ENCODE measurements around the gene CCT5. TPM values are rescaled to one million over a fixed set of nuclear protein-coding genes. Genes with fewer than 3 reads are reported as not detected.

The CCT5 gene
- total and polyA plus RNA-seq, 10 of the 15 experiments (the other 5 are each of a cell fraction or from before 2014, with no cell fraction given) = 376 to 637 (median 543) TPM

DNA sequence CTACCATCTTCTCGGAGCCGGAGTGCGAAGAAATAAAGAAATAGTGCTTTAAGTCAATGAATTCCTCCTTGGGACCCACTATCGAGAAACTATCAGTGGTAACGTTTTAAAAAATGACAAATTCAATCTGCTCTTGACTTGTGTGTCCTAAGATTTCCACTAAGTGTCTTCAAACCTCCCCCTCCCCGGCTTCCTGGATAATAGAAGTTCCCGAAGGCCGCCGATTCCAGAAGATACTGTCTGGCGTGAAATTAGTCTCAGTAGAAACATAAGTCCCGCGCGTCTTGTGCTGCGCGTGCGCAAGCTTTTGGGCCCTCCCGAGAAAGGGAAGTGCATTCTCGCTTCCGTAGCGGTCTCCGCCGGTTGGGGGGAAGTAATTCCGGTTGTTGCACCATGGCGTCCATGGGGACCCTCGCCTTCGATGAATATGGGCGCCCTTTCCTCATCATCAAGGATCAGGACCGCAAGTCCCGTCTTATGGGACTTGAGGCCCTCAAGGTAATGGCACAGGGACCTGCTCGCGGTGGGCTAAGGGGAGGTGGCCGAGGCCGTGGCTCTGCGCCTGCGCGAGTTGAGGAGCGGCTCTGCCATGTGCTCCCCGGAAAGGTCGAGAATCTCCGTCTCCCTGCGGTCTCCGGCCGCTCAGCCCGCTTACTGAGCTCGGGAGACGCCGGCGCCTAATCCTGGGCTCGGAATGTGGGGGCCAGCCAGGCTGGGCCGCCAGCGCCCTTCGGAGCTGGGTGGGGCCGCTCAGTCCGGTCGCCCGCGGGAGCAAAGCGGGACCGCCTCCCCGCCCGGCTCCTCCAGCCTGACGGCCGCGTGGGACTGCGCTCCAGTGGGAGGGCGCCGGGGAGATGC, at the start of gene CCT5 (continued):
- TF ChIP-seq SMAD5 (IDR thresholded peaks at IDR 0.05; ENCODE audit: low read depth) (peak; percentile 92), EP300 (IDR thresholded peaks at IDR 0.05; ENCODE audit: borderline replicate concordance in 1 of 2, control insufficient read depth in 1 of 2, low read depth in 2 of 2, low read length in 2 of 2) (no peak), BCL11A (IDR thresholded peaks at IDR 0.05; ENCODE audit: low read depth, low read length) (no peak), CREM (IDR thresholded peaks at IDR 0.05; ENCODE audit: low read depth) (0 out of 2 replicates have a peak, but pooled peaks have one; percentile 23), MXI1 (IDR thresholded peaks at IDR 0.05; ENCODE audit: low read depth, low read length) (peak; percentile 100), CBX3 (IDR thresholded peaks at IDR 0.05; ENCODE audit: borderline replicate concordance, low read depth) (no peak), TARDBP (IDR thresholded peaks at IDR 0.05; ENCODE audit: borderline replicate concordance) (no peak), PAX5 (IDR thresholded peaks at IDR 0.05; ENCODE audit: borderline replicate concordance, low read depth, low read length) (no peak), FOS (IDR thresholded peaks at IDR 0.05; ENCODE audit: borderline replicate concordance, extremely low read depth, insufficient read length) (no peak), RCOR1 (conservative IDR thresholded peaks at IDR 0.05; ENCODE audit: low read depth, low read length) (0 out of 2 replicates have a peak, but pooled peaks have one; percentile 3), ZNF384 (IDR thresholded peaks at IDR 0.05; ENCODE audit: borderline replicate concordance, low read depth, low read length) (peak; percentile 100), CUX1 (IDR thresholded peaks at IDR 0.05; ENCODE audit: insufficient replicate concordance, low read depth, low read length) (no peak), SIX5 (IDR thresholded peaks at IDR 0.05; ENCODE audit: low read depth, low read length, severe bottlenecking) (peak; percentile 46), ZNF217 (IDR thresholded peaks at IDR 0.05) (no peak), CBX5 (IDR thresholded peaks at IDR 0.05; ENCODE audit: low read depth) (no peak), STAT3 (IDR thresholded peaks at IDR 0.05; ENCODE audit: low read depth, low read length) (no peak)
- TF ChIP-seq, protein P1, sequence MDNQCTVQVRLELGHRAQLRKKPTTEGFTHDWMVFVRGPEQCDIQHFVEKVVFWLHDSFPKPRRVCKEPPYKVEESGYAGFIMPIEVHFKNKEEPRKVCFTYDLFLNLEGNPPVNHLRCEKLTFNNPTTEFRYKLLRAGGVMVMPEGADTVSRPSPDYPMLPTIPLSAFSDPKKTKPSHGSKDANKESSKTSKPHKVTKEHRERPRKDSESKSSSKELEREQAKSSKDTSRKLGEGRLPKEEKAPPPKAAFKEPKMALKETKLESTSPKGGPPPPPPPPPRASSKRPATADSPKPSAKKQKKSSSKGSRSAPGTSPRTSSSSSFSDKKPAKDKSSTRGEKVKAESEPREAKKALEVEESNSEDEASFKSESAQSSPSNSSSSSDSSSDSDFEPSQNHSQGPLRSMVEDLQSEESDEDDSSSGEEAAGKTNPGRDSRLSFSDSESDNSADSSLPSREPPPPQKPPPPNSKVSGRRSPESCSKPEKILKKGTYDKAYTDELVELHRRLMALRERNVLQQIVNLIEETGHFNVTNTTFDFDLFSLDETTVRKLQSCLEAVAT (IDR thresholded peaks at IDR 0.05) = peak; percentile 58; the same call in 1 of the 2 replicates
- TF ChIP-seq, protein P2, sequence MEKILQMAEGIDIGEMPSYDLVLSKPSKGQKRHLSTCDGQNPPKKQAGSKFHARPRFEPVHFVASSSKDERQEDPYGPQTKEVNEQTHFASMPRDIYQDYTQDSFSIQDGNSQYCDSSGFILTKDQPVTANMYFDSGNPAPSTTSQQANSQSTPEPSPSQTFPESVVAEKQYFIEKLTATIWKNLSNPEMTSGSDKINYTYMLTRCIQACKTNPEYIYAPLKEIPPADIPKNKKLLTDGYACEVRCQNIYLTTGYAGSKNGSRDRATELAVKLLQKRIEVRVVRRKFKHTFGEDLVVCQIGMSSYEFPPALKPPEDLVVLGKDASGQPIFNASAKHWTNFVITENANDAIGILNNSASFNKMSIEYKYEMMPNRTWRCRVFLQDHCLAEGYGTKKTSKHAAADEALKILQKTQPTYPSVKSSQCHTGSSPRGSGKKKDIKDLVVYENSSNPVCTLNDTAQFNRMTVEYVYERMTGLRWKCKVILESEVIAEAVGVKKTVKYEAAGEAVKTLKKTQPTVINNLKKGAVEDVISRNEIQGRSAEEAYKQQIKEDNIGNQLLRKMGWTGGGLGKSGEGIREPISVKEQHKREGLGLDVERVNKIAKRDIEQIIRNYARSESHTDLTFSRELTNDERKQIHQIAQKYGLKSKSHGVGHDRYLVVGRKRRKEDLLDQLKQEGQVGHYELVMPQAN (conservative IDR thresholded peaks at IDR 0.05) = peak; percentile 95; the same call in 1 of the 2 replicates
- TF ChIP-seq, protein P3, sequence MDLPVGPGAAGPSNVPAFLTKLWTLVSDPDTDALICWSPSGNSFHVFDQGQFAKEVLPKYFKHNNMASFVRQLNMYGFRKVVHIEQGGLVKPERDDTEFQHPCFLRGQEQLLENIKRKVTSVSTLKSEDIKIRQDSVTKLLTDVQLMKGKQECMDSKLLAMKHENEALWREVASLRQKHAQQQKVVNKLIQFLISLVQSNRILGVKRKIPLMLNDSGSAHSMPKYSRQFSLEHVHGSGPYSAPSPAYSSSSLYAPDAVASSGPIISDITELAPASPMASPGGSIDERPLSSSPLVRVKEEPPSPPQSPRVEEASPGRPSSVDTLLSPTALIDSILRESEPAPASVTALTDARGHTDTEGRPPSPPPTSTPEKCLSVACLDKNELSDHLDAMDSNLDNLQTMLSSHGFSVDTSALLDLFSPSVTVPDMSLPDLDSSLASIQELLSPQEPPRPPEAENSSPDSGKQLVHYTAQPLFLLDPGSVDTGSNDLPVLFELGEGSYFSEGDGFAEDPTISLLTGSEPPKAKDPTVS (IDR thresholded peaks at IDR 0.05; ENCODE audit: low read depth, low read length) = peak; percentile 80

Measured in GM12878 (cell line).